Stimulated activated CD4-positive, alpha-beta T cell treated with anti-CD3 and anti-CD28 coated beads, Interleukin-12 subunit alpha, Interleukin-12 subunit beta, amount 100 ng/mL, for 24 hours (primary cell): ENCODE results near the gene FSHR.

Experiments used
- DNase-seq, 2 experiments: peaks; one replicate each; pipeline ENCODE4 v3.0.0-alpha.2; 2020; ENCODE audit warnings: low read depth in 2 of 2

FSHR gene

DNA sequence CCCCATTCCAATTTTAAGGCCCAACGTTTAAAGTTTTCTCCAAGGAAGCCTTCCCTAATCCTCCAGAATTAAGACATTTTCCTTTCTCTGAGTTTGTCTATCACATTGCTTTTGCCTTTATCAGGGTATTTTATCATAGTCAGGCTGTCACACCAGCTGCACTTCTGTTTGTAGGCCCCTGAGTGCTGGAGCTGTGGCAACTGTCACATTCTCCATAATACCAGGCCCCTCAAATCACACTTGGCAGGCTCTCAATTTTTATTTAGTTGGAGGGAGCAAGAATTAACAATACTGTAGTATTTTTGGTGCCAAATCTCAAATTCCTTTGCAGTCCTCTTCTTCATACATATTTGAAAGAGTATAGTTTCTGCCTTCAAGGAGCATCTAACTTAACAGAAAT lies 122.2 kb downstream of the FSHR start:
- no peak for DNase-seq

DNA sequence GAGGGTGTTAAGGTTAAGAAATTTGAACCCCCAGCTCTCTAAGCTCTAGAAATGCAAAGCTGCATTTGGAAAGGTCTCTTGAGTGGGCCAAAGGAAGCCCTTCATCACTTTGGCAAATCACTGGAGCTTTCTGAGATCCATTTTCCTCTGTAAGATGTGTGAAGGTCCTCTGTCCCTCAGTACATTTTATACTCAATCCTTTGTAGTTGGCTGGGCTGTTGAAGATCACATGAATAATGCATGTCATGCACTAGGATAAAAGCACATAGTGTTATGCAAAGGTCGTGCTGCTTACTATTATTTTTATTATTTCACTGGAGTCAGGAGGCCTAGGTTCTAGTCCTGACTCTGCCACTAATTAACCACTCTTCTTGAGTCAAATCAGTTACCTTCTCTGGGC lies 124.9 kb downstream of the FSHR start:
- no peak for DNase-seq

DNA sequence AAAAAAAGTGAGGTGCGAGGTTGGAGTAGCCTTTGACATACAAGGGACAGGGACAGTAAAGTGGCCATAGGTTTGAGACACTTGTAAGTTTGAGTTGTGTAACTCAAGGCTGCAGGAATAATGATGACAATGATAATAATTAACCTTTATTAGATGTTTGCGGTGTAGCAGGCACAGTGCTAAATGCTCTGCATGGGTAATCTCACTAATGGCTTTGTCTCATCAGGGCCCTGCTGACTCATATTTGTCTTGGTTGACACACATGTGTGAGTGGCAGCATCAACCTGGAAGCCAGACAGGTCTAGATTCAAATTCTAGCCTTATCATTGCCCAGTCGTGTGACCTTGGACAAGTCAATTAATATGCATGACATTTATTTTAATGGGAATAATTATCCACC lies 126.2 kb downstream of the FSHR start:
- DNase-seq: no peak

DNA sequence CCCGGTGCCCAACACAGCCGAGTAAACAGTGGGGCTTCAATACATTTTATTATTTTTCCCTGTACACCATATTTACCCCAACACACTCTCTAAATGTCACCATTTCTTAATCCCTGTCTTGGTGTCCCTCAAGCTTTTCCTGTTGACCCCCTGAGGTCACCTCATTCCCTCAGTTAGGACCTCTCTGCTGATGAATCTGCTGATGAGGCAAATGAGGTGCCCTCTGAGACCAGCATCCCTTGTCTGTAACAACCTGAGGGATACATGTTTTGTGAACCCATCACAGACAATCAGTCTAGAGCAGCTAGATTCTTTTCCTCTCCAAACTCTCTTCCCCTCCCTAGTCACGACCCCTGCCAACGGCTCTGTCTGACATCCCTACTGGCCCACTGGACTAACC lies 127.6 kb downstream of the FSHR start:
- no peak for DNase-seq

- no peak for DNase-seq
Observed at GRCh38 chr2:49021271-49021670, 133.0 kb downstream of the FSHR start.

GRCh38 chr2:49005261-49005660 lies 149.1 kb downstream of the FSHR start:
- DNase-seq: no peak

- no peak for DNase-seq
Observed at GRCh38 chr2:49004036-49004626, 150.2 kb downstream of the FSHR start.

- no peak for DNase-seq
Observed at GRCh38 chr2:49003201-49003600, 151.1 kb downstream of the FSHR start.

DNA sequence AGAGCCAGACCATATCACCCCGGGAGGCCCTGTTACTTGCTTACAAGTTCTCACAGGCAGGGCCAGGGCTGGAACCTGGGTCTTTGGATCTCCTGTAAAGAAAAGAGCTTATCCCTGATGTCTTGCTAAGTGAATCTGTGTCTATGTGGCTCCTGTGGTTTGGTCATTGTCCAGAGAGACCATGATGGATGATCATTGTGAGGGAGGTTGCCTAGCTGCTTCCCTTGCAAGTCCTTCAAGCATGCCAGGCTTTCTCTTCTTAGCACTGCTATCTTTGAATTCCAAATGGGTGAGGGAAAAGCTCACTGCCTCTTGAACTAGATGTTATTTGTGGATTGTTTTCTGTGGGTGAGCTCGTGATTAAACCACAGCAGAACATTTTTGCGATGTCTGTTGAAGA lies 151.6 kb downstream of the FSHR start:
- no peak for DNase-seq

DNA sequence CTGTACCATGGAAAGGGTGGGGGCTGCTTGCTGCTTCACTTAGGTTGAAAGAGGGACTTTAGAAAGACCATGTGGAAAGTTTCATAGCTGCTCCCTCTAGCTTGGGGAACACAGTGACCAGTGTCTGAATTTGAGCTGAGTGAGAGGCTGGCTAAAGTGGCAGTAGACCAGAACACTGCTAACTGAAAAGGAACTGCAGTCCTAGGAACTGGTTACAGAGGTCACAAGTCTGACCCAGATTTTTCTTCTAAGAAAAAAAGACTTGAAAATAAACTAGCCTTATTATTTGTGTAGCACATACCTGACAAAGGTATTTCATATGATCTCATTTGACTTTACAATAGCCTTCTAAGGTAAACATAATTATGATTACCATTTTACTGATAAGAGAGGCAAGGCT lies 153.6 kb downstream of the FSHR start:
- no peak for DNase-seq

DNA sequence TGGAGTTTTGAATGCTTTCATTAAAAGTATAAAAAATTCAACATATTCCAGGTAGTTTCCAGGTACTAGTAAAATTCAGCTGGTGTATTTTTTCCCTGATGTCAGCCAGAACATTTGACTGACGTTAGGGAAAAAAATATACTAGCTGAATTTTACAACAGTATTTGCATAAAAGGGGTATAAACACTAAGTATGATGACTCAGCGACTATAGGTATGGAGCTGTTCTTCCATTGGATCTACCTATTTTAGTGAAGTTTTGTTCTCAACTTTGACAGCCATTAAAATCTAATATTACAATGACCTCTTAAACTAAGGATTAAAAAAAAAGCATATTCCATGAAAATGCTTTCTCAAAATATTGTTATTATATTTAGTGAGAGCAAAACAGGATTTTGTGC lies 155.9 kb downstream of the FSHR start:
- DNase-seq: no peak

- DNase-seq: no peak
Observed at GRCh38 chr2:48993576-48993975, 160.7 kb downstream of the FSHR start.

GRCh38 chr2:48991415-48992131 lies 162.7 kb downstream of the FSHR start:
- DNase-seq: no peak

GRCh38 chr2:48984922-48985321 lies 169.4 kb downstream of the FSHR start:
- no peak for DNase-seq

DNA sequence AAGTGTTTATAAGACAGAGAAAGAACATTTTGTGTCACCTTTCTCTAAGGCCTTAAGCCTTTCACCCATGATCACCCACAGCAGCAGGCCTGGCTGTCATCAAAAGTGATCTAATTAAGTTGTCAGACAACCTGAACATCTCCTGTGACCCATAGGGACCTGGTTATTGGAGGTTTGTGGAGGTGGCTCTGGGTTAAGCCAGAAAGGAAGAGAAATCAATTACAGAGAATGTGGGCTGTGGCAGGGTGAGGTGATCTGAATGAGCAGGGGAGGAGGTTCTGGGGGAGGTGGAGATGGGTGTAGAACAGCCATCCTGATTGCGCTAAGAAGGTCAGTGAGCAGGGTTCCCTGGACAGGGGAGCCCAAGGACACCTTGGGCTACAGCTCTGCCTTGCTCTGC lies 170.8 kb downstream of the FSHR start:
- no peak for DNase-seq

DNA sequence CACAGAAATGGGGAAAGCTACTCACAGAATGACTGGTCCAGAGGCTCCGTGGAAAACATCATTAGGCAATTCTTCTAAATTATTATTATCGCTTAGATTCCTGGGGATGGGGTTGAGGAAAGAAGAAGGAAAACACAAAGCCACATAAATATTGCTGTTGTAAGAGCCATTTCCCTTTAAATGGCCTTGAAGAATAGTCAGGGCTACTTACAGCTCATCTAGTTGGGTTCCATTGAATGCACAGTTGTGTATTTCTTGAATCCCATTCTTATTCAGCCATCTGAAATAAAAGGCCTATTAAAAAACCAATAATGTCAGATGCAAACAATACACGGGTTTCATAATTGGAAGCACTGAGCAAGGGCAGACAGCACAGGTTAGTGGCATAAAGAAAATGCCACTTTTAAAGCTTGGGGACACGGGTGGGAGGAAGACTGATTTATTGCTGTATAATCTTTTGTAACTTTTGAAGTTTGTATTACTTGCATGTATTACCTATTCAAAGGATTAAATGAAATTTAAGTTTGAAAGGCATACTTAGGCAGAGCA lies 171.4 kb downstream of the FSHR start:
- DNase-seq: no peak

DNA sequence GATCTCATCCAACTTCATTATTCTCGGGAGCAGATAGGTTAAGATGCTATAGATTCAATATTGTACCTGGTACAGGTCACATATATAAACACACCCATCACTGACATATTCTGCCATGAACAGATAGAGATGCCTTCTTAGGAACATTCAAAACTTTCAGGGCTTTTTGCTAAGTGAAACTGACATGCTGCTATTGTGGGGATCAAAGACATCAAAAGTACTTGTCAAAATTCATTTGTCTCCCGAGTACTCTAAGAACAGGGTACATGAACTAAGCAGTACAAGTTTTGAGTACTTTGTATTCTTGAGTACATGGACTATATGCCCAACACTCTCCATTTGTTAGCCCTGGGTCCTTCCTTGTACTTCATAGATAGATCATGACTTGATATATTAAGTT lies 173.5 kb downstream of the FSHR start:
- DNase-seq: no peak

GRCh38 chr2:48979691-48980090 lies 174.6 kb downstream of the FSHR start:
- DNase-seq: no peak

DNA sequence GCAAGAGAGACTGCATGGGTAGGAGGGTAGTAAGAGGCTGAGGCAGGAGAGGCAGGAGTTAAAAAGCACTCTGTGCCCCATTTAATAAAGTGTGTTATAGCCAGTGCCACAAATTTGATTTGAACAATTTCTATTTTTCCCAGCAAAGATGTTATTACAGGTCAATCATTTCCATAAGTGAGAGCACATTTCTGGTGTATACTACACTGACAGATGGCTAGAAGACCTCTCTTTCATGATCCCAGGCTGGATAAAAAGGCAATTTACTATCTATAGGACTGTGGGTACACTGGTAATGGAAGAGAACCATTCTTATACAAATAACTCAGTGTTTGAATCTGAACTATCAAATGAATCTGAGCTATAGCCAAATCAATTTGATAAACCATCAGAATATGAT lies 176.2 kb downstream of the FSHR start:
- DNase-seq: no peak

DNA sequence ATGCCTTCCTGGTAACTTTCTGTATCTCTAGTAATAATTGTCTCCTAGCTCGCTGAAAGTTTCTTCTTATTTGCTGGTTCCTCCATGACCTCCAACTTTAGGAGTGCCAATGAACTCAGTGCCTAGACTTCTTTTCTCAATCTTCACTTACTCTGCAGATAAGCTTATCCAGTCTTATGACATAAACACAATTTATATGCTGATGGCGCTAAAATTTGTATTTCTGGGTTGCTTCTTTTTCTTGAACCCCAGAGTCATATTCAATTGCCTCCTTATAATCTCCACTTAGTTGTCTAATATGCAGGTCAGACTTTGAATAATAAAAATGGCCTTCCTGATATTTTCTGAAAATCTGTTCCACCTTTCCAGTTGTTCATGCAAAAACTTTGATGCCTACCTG lies 182.5 kb downstream of the FSHR start:
- no peak for DNase-seq

GRCh38 chr2:48968011-48968410 lies 186.3 kb downstream of the FSHR start:
- DNase-seq: no peak

DNA sequence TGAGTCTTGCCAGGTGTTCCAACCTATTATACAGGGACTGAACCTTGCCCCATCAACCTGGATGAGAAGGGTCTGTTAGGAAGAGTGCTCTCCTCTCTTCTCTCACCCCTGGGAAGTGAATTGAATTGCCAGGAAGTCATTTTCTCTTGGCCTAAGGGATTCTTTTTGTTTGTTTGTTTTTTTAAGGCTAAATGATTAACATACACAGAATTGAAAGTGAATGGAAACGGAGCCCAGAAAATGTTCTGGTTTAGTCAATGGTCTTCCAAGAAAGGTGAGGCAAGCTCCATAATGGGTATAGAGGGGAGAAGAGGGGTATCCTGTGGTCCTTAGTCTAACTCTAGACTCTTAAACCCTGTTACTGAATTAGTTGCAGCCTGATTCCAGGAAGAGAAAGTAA lies 189.1 kb downstream of the FSHR start:
- DNase-seq: no peak

DNA sequence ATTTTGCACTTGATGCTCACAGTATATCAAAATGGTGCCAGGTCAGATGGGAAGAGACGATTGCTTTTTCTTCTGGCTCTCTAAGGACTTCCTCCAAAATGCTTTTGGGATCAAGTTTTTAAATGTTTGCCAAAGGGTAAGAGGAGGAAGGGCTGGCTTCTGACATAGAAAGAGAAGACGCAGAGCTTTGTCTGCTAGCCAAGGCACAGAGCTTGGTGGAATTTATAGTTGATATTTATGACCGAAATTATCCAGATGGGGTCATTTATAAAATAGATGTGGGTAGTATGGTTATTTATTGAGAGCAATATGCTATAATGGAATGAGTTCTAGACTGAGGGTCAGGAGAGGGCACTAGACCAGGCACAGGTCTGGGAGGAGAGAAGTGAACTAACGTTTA lies 193.3 kb downstream of the FSHR start:
- DNase-seq: no peak

DNA sequence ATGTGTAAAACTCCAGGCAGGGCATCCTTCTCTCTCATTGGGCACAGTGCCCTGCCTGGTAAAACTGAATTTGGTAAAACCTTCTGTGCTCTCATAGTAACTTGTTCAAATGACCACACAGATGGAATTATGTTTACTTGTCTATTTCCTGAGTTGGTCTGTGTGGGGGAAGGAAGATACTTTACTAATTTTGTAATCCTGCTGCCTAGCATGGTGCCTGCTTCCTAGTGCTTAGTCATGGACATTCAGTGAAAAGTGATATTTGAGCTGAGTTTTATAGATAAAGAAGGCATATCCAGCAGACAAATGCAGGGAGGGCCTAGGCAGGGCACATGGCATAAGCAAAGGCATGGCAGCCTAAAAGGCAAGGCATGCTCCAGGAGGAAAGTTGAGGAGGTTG lies 199.4 kb downstream of the FSHR start:
- no peak for DNase-seq
